Measurements from ENCODE around the gene TMEM272. TPM values are rescaled to one million over a fixed set of nuclear protein-coding genes. Genes with fewer than 3 reads are reported as not detected.

The TMEM272 gene
- total and polyA plus RNA-seq, 8 donors = 0.13 to 0.42 (median 0.25) TPM; not detected in 1

GRCh38 chr13:51839711-51840540 lies 5.1 kb downstream of the TMEM272 start:
- TF ChIP-seq, protein P1, sequence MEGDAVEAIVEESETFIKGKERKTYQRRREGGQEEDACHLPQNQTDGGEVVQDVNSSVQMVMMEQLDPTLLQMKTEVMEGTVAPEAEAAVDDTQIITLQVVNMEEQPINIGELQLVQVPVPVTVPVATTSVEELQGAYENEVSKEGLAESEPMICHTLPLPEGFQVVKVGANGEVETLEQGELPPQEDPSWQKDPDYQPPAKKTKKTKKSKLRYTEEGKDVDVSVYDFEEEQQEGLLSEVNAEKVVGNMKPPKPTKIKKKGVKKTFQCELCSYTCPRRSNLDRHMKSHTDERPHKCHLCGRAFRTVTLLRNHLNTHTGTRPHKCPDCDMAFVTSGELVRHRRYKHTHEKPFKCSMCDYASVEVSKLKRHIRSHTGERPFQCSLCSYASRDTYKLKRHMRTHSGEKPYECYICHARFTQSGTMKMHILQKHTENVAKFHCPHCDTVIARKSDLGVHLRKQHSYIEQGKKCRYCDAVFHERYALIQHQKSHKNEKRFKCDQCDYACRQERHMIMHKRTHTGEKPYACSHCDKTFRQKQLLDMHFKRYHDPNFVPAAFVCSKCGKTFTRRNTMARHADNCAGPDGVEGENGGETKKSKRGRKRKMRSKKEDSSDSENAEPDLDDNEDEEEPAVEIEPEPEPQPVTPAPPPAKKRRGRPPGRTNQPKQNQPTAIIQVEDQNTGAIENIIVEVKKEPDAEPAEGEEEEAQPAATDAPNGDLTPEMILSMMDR (IDR thresholded peaks at IDR 0.05) = no peak
- H3K27me3 ChIP-seq = peaks cover 0 to 5% of the 10 kb centered on the region in 2 donors
- ATAC-seq (no peak), DNase-seq (no peak)
- no peaks in the 10 kb centered on the region for H3K36me3 ChIP-seq
- intact Hi-C loops (cut with DNase I) = no loop called here
- peaks cover 0 to 8% of the 10 kb centered on the region in 2 donors for H3K4me1 ChIP-seq
- no peaks in the 10 kb centered on the region for H3K9me3 ChIP-seq
- H3K4me3 ChIP-seq = no peak overlapping the region
- no peak overlapping the region for H3K27ac ChIP-seq

- Histone ChIP-seq H3K27ac (peak overlapping the region in 1 of 2 donors; percentile 79), H3K27me3 (no peaks in the 10 kb centered on the region), H3K36me3 (no peaks in the 10 kb centered on the region), H3K9me3 (no peaks in the 10 kb centered on the region), H3K4me1 (peaks cover 0 to 21% of the 10 kb centered on the region in 2 donors), H3K4me3 (no peak overlapping the region)
- DNase-seq = no peak
- TF ChIP-seq, protein P1 (IDR thresholded peaks at IDR 0.05) = no peak
- no peak for ATAC-seq
- intact Hi-C loops (cut with DNase I) = no loop called here
These were observed 6.6 kb downstream of the TMEM272 start for GRCh38 chr13:51838240-51838846.

- Histone ChIP-seq H3K9me3 (no peaks in the 10 kb centered on the region), H3K27ac (peak overlapping the region in 1 of 2 donors; percentile 79), H3K4me1 (peaks cover 0 to 22% of the 10 kb centered on the region in 2 donors), H3K36me3 (no peaks in the 10 kb centered on the region), H3K27me3 (no peaks in the 10 kb centered on the region), H3K4me3 (no peak overlapping the region)
- TF ChIP-seq, protein P1 (IDR thresholded peaks at IDR 0.05) = no peak
- DNase-seq = no peak
- ATAC-seq = no peak
- intact Hi-C loops (cut with DNase I) = no loop called here
These were observed 8.0 kb downstream of the TMEM272 start for GRCh38 chr13:51837016-51837415.

DNA sequence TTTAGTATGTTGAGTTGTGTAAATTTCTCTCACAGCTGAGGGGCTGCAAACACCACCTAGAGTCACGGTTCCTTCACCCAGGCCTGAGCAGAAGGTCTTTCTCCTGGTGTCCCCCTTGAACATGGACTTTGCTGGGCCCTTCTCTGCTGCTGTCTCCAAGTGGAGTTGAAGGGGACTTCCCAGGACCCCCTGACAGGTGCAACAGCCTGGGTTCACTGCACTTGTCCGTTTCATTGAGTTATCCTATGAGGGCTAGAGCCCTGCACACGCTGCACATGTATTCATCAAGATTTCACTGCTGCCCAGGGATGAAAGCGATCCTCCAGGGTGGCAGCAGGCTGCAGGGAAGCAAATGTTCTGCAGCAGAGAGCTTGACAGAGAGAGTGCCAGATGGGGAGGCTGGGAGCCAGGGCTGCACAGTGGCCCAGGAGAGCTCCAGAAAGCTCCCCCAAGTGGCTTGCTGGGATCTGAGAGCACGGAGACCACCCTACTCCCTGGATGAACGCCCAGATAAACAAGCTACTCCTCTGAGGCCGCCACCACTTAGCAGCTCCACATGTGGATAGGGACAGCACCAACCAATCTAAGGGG lies 10.3 kb downstream of the TMEM272 start:
- intact Hi-C loops (cut with DNase I) = no loop called here
- Histone ChIP-seq H3K36me3 (no peaks in the 10 kb centered on the region), H3K4me3 (no peak overlapping the region), H3K4me1 (peaks cover 0 to 22% of the 10 kb centered on the region in 2 donors), H3K9me3 (no peaks in the 10 kb centered on the region), H3K27ac (no peak overlapping the region), H3K27me3 (no peaks in the 10 kb centered on the region)
- no peak for ATAC-seq
- TF ChIP-seq, protein P1 (IDR thresholded peaks at IDR 0.05) = no peak
- peak in 1 of 4 donors; percentile 24 for DNase-seq

- Histone ChIP-seq H3K27ac (no peak overlapping the region), H3K9me3 (no peaks in the 10 kb centered on the region), H3K4me1 (peaks cover 0 to 29% of the 10 kb centered on the region in 2 donors), H3K36me3 (no peaks in the 10 kb centered on the region), H3K4me3 (no peak overlapping the region), H3K27me3 (no peaks in the 10 kb centered on the region)
- ATAC-seq = no peak
- TF ChIP-seq, protein P1 (IDR thresholded peaks at IDR 0.05) = no peak
- no peak for DNase-seq
- intact Hi-C loops (cut with DNase I) = no loop called here
These were observed 11.0 kb downstream of the TMEM272 start for GRCh38 chr13:51833980-51834379.

Measured in left lung (tissue), 10 donors.